B cell (primary cell): ENCODE measurements around the gene CHKB. TPM values are rescaled to one million over a fixed set of nuclear protein-coding genes. Genes with fewer than 3 reads are reported as not detected.

ENCODE experiments used
- ATAC-seq: fragments of 200-7000 bp; cut with Tn5 transposase; one replicate; pipeline ENCODE4 v1.10.0; 2021; ENCODE audit warnings: low read depth, mild to moderate bottlenecking, moderate number of reproducible peaks, moderate library complexity
- CTCF ChIA-PET: fragments of 350-600 bp; sonication (Branson Sonifier 250); formaldehyde crosslinking; loops from one replicate; lab custom pipeline; 2021; ENCODE audit warnings: antibody characterized with exemption, inconsistent platforms; lab: Charles Lee
- POLR2A ChIA-PET: fragments of 350-600 bp; sonication (Branson Sonifier 250); formaldehyde crosslinking; loops from one replicate; lab custom pipeline; 2021; ENCODE audit warnings: antibody characterized with exemption; lab: Charles Lee
- DNase-seq: peaks from one replicate; pipeline ENCODE4 v3.0.0; 2013
- H2AFZ ChIP-seq: 2 replicates; pipeline ENCODE4 v1.6.1; 2012; ENCODE audit warnings: mild to moderate bottlenecking, low read depth, low read length; ENCODE audit not compliant: insufficient read depth, poor library complexity, severe bottlenecking
- H3K27ac ChIP-seq, 2 donors: 1 replicate in 1 of 2; 2 replicates in 1 of 2; pipeline ENCODE4 v1.5.1; 2012 to 2013; ENCODE audit warnings: low read length in 2 of 2, mild to moderate bottlenecking in 2 of 2, moderate library complexity in 1 of 2
- H3K27me3 ChIP-seq, 4 experiments: fragments of 200-600 bp in 1 of 4; sonication (generic) in 1 of 4; replicated peaks in 1 of 4; 1 replicate in 2 of 4; 2 replicates in 2 of 4; pipeline versions ENCODE4 v1.6.1 to v1.7.0; 2013 to 2016; ENCODE audit warnings: low read length in 3 of 4, mild to moderate bottlenecking in 2 of 4, mixed read lengths in 1 of 4, moderate library complexity in 1 of 4; ENCODE audit not compliant: insufficient read depth in 4 of 4, control insufficient read depth in 3 of 4; ENCODE audit errors: control extremely low read depth in 1 of 4
- H3K36me3 ChIP-seq, 2 experiments: replicated peaks in 1 of 2; 1 replicate in 1 of 2; 2 replicates in 1 of 2; pipeline versions ENCODE4 v1.6.1 to v1.7.1; 2013; ENCODE audit warnings: low read length in 1 of 2; ENCODE audit not compliant: insufficient read depth in 2 of 2, control insufficient read depth in 1 of 2; ENCODE audit errors: control extremely low read depth in 1 of 2, extremely low read depth in 1 of 2
- H3K4me1 ChIP-seq, 2 donors: fragments of 200-600 bp in 1 of 2; sonication (generic) in 1 of 2; 1 replicate in 1 of 2; 2 replicates in 1 of 2; pipeline versions ENCODE4 v1.5.1 to v1.6.1; 2013 to 2017; ENCODE audit warnings: low read length in 2 of 2; ENCODE audit not compliant: control insufficient read depth in 2 of 2, insufficient read depth in 2 of 2
- H3K4me2 ChIP-seq: replicated peaks from 2 replicates; pipeline ENCODE3; 2012; ENCODE audit warnings: mild to moderate bottlenecking, low read depth, low read length; ENCODE audit not compliant: poor library complexity, severe bottlenecking
- H3K4me3 ChIP-seq, 5 experiments: fragments of 200-600 bp in 1 of 5; sonication (generic) in 1 of 5; 1 replicate in 3 of 5; 2 replicates in 2 of 5; pipeline versions ENCODE4 v1.5.1 to v1.7.0; 2011 to 2016; ENCODE audit warnings: low read length in 4 of 5, mild to moderate bottlenecking in 4 of 5, low read depth in 2 of 5, control low read depth in 1 of 5, moderate library complexity in 1 of 5; ENCODE audit not compliant: insufficient read depth in 1 of 5; ENCODE audit errors: control extremely low read depth in 1 of 5, extremely low read depth in 1 of 5
- H3K79me2 ChIP-seq: fragments of 200-600 bp; sonication (generic); one replicate; pipeline ENCODE4 v1.6.0; 2016; ENCODE audit warnings: low read length; ENCODE audit not compliant: control insufficient read depth, insufficient read depth
- H3K9ac ChIP-seq: fragments of 200-600 bp; sonication (generic); 2 replicates; pipeline ENCODE4 v1.6.1; 2017; ENCODE audit warnings: mild to moderate bottlenecking, low read length, moderate library complexity
- H3K9me3 ChIP-seq, 3 donors: one replicate each; pipeline versions ENCODE4 v1.6.1 to v1.7.1; 2013; ENCODE audit warnings: low read length in 2 of 3; ENCODE audit not compliant: control insufficient read depth in 2 of 3, insufficient read depth in 1 of 3; ENCODE audit errors: control extremely low read depth in 1 of 3
- H4K20me1 ChIP-seq: 2 replicates; pipeline ENCODE4 v1.6.0; 2012; ENCODE audit warnings: mild to moderate bottlenecking, low read length; ENCODE audit not compliant: insufficient read depth, control insufficient read depth, poor library complexity, severe bottlenecking
- H3K27ac Mint-ChIP-seq: one replicate; pipeline ENCODE4 v1.8.0; 2021; ENCODE audit warnings: mixed read lengths
- H3K27me3 Mint-ChIP-seq: one replicate; pipeline ENCODE4 v1.8.0; 2021; ENCODE audit warnings: mixed read lengths
- H3K4me1 Mint-ChIP-seq: one replicate; pipeline ENCODE4 v1.8.0; 2021; ENCODE audit warnings: mixed read lengths
- H3K4me3 Mint-ChIP-seq: one replicate; pipeline ENCODE4 v1.8.0; 2021; ENCODE audit warnings: mixed read lengths
- H3K9me3 Mint-ChIP-seq: one replicate; pipeline ENCODE4 v1.8.0; 2022; ENCODE audit warnings: mixed read lengths; ENCODE audit not compliant: insufficient read depth
- EZH2 ChIP-seq: IDR thresholded peaks from 2 replicates; pipeline ENCODE4 v1.6.1; 2012; ENCODE audit warnings: borderline replicate concordance, low read depth, mild to moderate bottlenecking, moderate library complexity, low read length; ENCODE audit not compliant: insufficient read depth, poor library complexity, severe bottlenecking
- WGBS: methylation state at CpG from one replicate; pipeline ENCODE4 v1.1.5; 2013; ENCODE audit warnings: missing lambda C conversion rate; ENCODE audit not compliant: insufficient coverage; 5-methylcytosine and 5-hydroxymethylcytosine counted together
- intact Hi-C: fragments of 100-400 bp; cut with micrococcal nuclease; formaldehyde crosslinking; loops from one replicate; pipeline ENCODE4 v1.10.0; 2022
- polyA plus RNA-seq: library from polyadenylated mRNA; depleted of rRNA; stranded (reverse); fragments of >200 nt; gene quantifications from 2 replicates; pipeline ENCODE4 v1.2.3, GENCODE V29; 2012
- total RNA-seq, 2 donors: library from RNA; stranded (reverse); fragments of 120-200 nt in 1 of 2; gene quantifications; 1 replicate in 1 of 2; 2 replicates in 1 of 2; pipeline versions ENCODE4 v1.2.3 to v1.2.4, GENCODE V29; 2013 to 2022
- TF ChIP-seq, protein P1 (sequence below): fragments of 200-600 bp; IDR thresholded peaks from one replicate; pipeline ENCODE4 v1.8.0; 2022; ENCODE audit warnings: antibody characterized with exemption, mild to moderate bottlenecking

The CHKB gene
- total and polyA plus RNA-seq, 2 donors (not counting 1 experiment from before 2014, with no cell fraction given): 238 to 309 TPM

DNA sequence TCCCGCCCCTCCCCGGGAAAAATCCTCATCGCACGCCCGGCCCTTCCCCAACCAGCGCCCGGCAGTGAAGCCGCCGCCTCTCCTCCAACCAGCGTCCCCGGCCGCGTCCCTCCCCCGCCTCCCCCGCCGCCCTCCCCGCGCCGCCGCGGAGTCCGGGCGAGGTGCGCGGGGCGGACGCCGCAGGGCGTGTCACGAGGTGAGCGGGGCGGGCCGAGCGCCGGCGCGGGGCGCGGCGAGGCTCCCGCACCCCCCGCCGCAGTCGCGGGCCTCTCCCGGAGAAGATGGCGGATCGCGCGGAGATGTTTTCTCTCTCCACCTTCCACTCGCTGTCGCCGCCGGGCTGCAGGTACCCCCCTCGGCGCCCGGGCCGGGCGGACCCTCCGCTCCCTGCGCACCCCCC lies 17.9 kb upstream of the CHKB start, which contains the start of gene MAPK8IP2:
MAPK8IP2 (plus strand) TSS at position 256 of the 400 bp plus-strand sequence; CDS start at position 282, 26 bp downstream.
- Histone ChIP-seq H3K27ac (no peak within 1 kb of the TSS), H3K4me1 (peaks cover 7 to 9% of the 10 kb centered on the region in 2 donors), H3K9ac (no peak within 1 kb of the TSS), H3K36me3 (no peaks in the 10 kb centered on the region), H3K4me3 (no peak within 1 kb of the TSS), H3K79me2 (no peaks in the 10 kb centered on the region), H4K20me1 (no peaks in the 10 kb centered on the region), H3K27me3 (peaks cover 0 to 59% (median 26%) of the 10 kb centered on the region in 4 experiments), H3K4me2 (peak within 1 kb of the TSS; percentile 66), H2AFZ (no peak within 1 kb of the TSS), H3K9me3 (peaks cover 0 to 10% (median 0%) of the 10 kb centered on the region in 3 donors)
- under 1% methylated on average over 56 of the region's 61 CpGs for WGBS
- intact Hi-C loops: no loop called here
- H3K4me3 Mint-ChIP-seq: peak within 1 kb of the TSS; percentile 81
- ATAC-seq (peak; percentile 28), DNase-seq (no peak)
- H3K9me3 Mint-ChIP-seq: no peaks in the 10 kb centered on the region
- no peak within 1 kb of the TSS for H3K27ac Mint-ChIP-seq
- no peak for TF ChIP-seq EZH2
- TF ChIP-seq, protein P1, sequence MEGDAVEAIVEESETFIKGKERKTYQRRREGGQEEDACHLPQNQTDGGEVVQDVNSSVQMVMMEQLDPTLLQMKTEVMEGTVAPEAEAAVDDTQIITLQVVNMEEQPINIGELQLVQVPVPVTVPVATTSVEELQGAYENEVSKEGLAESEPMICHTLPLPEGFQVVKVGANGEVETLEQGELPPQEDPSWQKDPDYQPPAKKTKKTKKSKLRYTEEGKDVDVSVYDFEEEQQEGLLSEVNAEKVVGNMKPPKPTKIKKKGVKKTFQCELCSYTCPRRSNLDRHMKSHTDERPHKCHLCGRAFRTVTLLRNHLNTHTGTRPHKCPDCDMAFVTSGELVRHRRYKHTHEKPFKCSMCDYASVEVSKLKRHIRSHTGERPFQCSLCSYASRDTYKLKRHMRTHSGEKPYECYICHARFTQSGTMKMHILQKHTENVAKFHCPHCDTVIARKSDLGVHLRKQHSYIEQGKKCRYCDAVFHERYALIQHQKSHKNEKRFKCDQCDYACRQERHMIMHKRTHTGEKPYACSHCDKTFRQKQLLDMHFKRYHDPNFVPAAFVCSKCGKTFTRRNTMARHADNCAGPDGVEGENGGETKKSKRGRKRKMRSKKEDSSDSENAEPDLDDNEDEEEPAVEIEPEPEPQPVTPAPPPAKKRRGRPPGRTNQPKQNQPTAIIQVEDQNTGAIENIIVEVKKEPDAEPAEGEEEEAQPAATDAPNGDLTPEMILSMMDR: no peak
- peaks cover 12% of the 10 kb centered on the region for H3K4me1 Mint-ChIP-seq
- H3K27me3 Mint-ChIP-seq: peaks cover 28% of the 10 kb centered on the region
- ChIA-PET CTCF (no interaction called here), POLR2A (no interaction called here)

DNA sequence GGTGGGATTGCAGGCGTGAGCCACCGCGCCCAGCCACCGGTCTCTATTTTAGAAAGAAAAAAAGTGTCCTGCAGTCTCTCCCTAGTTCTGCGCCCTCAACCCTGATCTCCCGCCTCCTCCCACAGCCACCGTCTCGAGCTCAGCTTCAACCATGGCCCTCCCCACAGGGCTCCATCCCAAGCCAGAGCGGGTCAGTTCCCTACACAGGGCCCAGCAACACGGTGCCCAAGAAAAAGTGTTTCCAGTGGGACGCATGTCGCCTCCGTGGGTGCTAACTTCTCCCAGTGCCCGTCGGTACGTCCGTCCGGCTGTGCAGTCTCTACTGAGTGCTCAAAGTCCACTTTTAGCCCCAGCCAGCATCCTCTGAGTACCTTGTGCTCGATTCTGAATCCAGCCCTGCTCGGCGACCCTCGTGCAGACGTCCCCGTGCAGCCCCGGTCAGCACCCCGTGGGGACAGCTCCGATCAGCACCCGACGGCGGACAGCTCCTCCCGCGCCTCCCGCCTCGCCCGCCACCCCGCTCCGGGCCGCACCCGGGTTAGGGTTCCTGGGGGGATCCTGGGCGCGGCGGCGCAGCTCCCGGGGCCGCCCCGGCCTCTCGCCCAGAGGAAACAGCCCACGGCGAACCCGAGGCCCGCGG lies 17.3 kb upstream of the CHKB start:
- H3K9me3 Mint-ChIP-seq: no peaks in the 10 kb centered on the region
- peak; percentile 75 for DNase-seq
- 14% methylated on average over 50 of the region's 52 CpGs for WGBS
- no peaks in the 10 kb centered on the region for H3K36me3 ChIP-seq
- H2AFZ ChIP-seq: no peak overlapping the region
- no peaks in the 10 kb centered on the region for H4K20me1 ChIP-seq
- peaks cover 12% of the 10 kb centered on the region for H3K4me1 Mint-ChIP-seq
- intact Hi-C loops: no loop called here
- peaks cover 7 to 9% of the 10 kb centered on the region in 2 donors for H3K4me1 ChIP-seq
- H3K79me2 ChIP-seq: no peaks in the 10 kb centered on the region
- H3K27ac Mint-ChIP-seq: no peak overlapping the region
- no peak for TF ChIP-seq EZH2
- TF ChIP-seq, protein P1: no peak
- H3K27me3 Mint-ChIP-seq: peaks cover 28% of the 10 kb centered on the region
- no peak overlapping the region for H3K9ac ChIP-seq
- no peak overlapping the region for H3K27ac ChIP-seq
- POLR2A ChIA-PET: no interaction called here
- CTCF ChIA-PET: interaction anchor here (0.7 kb wide), 1 partner anchor 64 kb away, joined by 3 read pairs; no protein-coding TSS in a partner anchor
- H3K9me3 ChIP-seq: peaks cover 0 to 10% (median 0%) of the 10 kb centered on the region in 3 donors
- peak overlapping the region; percentile 77 for H3K4me3 Mint-ChIP-seq
- ATAC-seq: peak; percentile 89
- peaks cover 0 to 54% (median 26%) of the 10 kb centered on the region in 4 experiments for H3K27me3 ChIP-seq
- H3K4me3 ChIP-seq: no peak overlapping the region
- H3K4me2 ChIP-seq: peak overlapping the region; percentile 66
